Measurements from ENCODE around the gene NEGR1. TPM values are rescaled to one million over a fixed set of nuclear protein-coding genes. Genes with fewer than 3 reads are reported as not detected.

NEGR1 gene
- total RNA-seq, 1 experiment from 2014 or later: 0.05 TPM

DNA sequence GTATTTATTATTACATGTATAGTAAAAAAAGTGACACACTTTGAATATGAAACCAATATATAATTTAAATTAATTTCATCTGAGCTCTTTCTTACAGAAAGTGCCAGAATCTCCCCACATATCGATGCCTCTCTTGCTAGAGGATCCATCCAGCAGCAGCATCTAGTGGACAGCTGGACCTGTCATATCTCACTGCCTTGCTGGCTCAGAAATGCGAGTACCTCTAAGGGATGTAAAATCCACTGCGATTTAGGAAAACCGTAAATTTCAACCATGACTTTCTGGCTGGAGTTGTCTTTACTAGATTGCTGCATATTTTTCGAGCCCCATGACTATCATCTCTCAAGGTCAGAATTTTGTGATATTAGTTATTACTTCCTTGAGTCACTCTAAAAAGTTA lies 333.8 kb downstream of the NEGR1 start:
- TF ChIP-seq, protein P1, sequence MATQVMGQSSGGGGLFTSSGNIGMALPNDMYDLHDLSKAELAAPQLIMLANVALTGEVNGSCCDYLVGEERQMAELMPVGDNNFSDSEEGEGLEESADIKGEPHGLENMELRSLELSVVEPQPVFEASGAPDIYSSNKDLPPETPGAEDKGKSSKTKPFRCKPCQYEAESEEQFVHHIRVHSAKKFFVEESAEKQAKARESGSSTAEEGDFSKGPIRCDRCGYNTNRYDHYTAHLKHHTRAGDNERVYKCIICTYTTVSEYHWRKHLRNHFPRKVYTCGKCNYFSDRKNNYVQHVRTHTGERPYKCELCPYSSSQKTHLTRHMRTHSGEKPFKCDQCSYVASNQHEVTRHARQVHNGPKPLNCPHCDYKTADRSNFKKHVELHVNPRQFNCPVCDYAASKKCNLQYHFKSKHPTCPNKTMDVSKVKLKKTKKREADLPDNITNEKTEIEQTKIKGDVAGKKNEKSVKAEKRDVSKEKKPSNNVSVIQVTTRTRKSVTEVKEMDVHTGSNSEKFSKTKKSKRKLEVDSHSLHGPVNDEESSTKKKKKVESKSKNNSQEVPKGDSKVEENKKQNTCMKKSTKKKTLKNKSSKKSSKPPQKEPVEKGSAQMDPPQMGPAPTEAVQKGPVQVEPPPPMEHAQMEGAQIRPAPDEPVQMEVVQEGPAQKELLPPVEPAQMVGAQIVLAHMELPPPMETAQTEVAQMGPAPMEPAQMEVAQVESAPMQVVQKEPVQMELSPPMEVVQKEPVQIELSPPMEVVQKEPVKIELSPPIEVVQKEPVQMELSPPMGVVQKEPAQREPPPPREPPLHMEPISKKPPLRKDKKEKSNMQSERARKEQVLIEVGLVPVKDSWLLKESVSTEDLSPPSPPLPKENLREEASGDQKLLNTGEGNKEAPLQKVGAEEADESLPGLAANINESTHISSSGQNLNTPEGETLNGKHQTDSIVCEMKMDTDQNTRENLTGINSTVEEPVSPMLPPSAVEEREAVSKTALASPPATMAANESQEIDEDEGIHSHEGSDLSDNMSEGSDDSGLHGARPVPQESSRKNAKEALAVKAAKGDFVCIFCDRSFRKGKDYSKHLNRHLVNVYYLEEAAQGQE (IDR thresholded peaks at IDR 0.05; ENCODE audit: low read depth): no peak
- TF ChIP-seq ZFX (IDR thresholded peaks at IDR 0.05) (no peak), FOSL1 (IDR thresholded peaks at IDR 0.05; ENCODE audit: low read depth) (no peak), ZNF274 (IDR thresholded peaks at IDR 0.05; ENCODE audit: low read depth, low read length) (no peak), EGR1 (IDR thresholded peaks at IDR 0.05; ENCODE audit: low read depth) (no peak), YY1 (IDR thresholded peaks at IDR 0.05; ENCODE audit: extremely low read depth, insufficient replicate concordance, low read depth, low read length) (no peak), ELF1 (IDR thresholded peaks at IDR 0.05; ENCODE audit: borderline replicate concordance, low read depth) (no peak), SP1 (IDR thresholded peaks at IDR 0.05; ENCODE audit: low read depth) (no peak)
- H4K20me1 ChIP-seq (ENCODE audit: insufficient read depth): no peaks in the 10 kb centered on the region
- no peaks in the 10 kb centered on the region for H3K36me3 ChIP-seq (ENCODE audit: control insufficient read depth in 1 of 2, insufficient read depth in 2 of 2, low read length in 2 of 2)
- H3K79me2 ChIP-seq (ENCODE audit: insufficient read depth, low read length): no peaks in the 10 kb centered on the region
- POLR2A ChIA-PET: no interaction called here
- H3K4me2 ChIP-seq (ENCODE audit: low read length): no peak overlapping the region
- no peak for DNase-seq (ENCODE audit: low read depth, low spot score)
- no peak for ATAC-seq
- H3K9me2 ChIP-seq (ENCODE audit: insufficient read depth): no peaks in the 10 kb centered on the region
- H3K27ac ChIP-seq (ENCODE audit: low read depth, low read length): no peak overlapping the region
- BruUV-seq (replicated peaks): no TSS peak
- H3K9me3 ChIP-seq (ENCODE audit: control insufficient read depth in 1 of 2, insufficient read depth in 1 of 2, low read depth in 1 of 2, low read length in 2 of 2): peaks cover 4 to 6% of the 10 kb centered on the region in 2 experiments; a peak in 3 of 4 replicates
- intact Hi-C loops (cut with micrococcal nuclease): no loop called here
- H3K4me3 ChIP-seq (replicated peaks in 1 of 2; ENCODE audit: low read depth in 1 of 2, low read length in 2 of 2): no peak overlapping the region
- no peak overlapping the region for H3K9ac ChIP-seq (ENCODE audit: low read length)
- H3K27me3 ChIP-seq (ENCODE audit: insufficient read depth, low read length): no peaks in the 10 kb centered on the region
- CTCF ChIA-PET: no interaction called here
- RAD21 ChIA-PET (ENCODE audit: low non-redundant PET in 1 of 2, low total read pairs in 2 of 2, uncharacterized antibody in 2 of 2, unreplicated experiment in 2 of 2): no interaction called here
- no peak overlapping the region for H2AFZ ChIP-seq (ENCODE audit: low read depth, low read length, poor library complexity, severe bottlenecking)
- H3K4me1 ChIP-seq (ENCODE audit: control insufficient read depth in 1 of 2, insufficient read depth in 2 of 2, low read length in 2 of 2): no peaks in the 10 kb centered on the region
